ENCODE results near the gene TPCN2.

TPCN2 gene

GRCh38 chr11:69172674-69173073 is 123.9 kb downstream of the TPCN2 start:
- H3K4me3 ChIP-seq (ENCODE audit: insufficient read depth in 1 of 2, low read depth in 1 of 2, low read length in 2 of 2), result no peak overlapping the region
- 0% methylated on average over 1 of the region's 1 CpG for WGBS
- peaks cover 21% of the 10 kb centered on the region for H3K9me3 ChIP-seq (ENCODE audit: control insufficient read depth, low read length)
- no peak overlapping the region for H2BK15ac ChIP-seq (ENCODE audit: low read depth, poor library complexity, severe bottlenecking)
- H3K27me3 ChIP-seq (ENCODE audit: control insufficient read depth in 1 of 2, insufficient read depth in 1 of 2, low read length in 2 of 2), result peaks cover 30 to 47% of the 10 kb centered on the region in 2 experiments
- H3K4me1 ChIP-seq (ENCODE audit: control insufficient read depth, insufficient read depth, low read depth, low read length), result no peaks in the 10 kb centered on the region
- no peak overlapping the region for H2AK5ac ChIP-seq (ENCODE audit: low read length, severe bottlenecking)
- no peak overlapping the region for H3K27ac ChIP-seq (ENCODE audit: low read length, poor library complexity, severe bottlenecking)
- no peak overlapping the region for H3K9ac ChIP-seq (ENCODE audit: low read length)
- no peak for DNase-seq
- no peak overlapping the region for H3K18ac ChIP-seq (ENCODE audit: low read depth in 1 of 2, low read length in 2 of 2)
- no peak overlapping the region for H2BK120ac ChIP-seq (ENCODE audit: low read depth, low read length)
- no peak overlapping the region for H2AFZ ChIP-seq (ENCODE audit: low read depth, low read length)
- H3K14ac ChIP-seq (ENCODE audit: low read length in 2 of 2), result no peak overlapping the region
- H3K23ac ChIP-seq (ENCODE audit: low read length in 2 of 2), result no peak overlapping the region
- no peak overlapping the region for H3K4ac ChIP-seq (ENCODE audit: low read depth in 1 of 2, low read length in 2 of 2)
- no peak overlapping the region for H4K8ac ChIP-seq (ENCODE audit: low read length)
- no peaks in the 10 kb centered on the region for H3K36me3 ChIP-seq (ENCODE audit: control insufficient read depth in 1 of 2, insufficient read depth in 2 of 2, low read depth in 1 of 2, low read length in 2 of 2)
- H2BK5ac ChIP-seq (ENCODE audit: low read depth, low read length, poor library complexity, severe bottlenecking), result no peak overlapping the region
- no peak overlapping the region for H4K91ac ChIP-seq (ENCODE audit: low read length)
- no peaks in the 10 kb centered on the region for H3K79me1 ChIP-seq (replicated peaks; ENCODE audit: low read length, poor library complexity, severe bottlenecking)
- no peak overlapping the region for H3K4me2 ChIP-seq (ENCODE audit: low read length, poor library complexity, severe bottlenecking)
- no peak overlapping the region for H2BK12ac ChIP-seq (ENCODE audit: low read length in 2 of 2)

GRCh38 chr11:69173331-69173730 is 124.6 kb downstream of the TPCN2 start:
- H3K36me3 ChIP-seq (ENCODE audit: control insufficient read depth in 1 of 2, insufficient read depth in 2 of 2, low read depth in 1 of 2, low read length in 2 of 2), result no peaks in the 10 kb centered on the region
- peaks cover 21% of the 10 kb centered on the region for H3K9me3 ChIP-seq (ENCODE audit: control insufficient read depth, low read length)
- H3K4me1 ChIP-seq (ENCODE audit: control insufficient read depth, insufficient read depth, low read depth, low read length), result no peaks in the 10 kb centered on the region
- H3K4me3 ChIP-seq (ENCODE audit: insufficient read depth in 1 of 2, low read depth in 1 of 2, low read length in 2 of 2), result no peak overlapping the region
- no peak overlapping the region for H3K18ac ChIP-seq (ENCODE audit: low read depth in 1 of 2, low read length in 2 of 2)
- no peak overlapping the region for H2BK120ac ChIP-seq (ENCODE audit: low read depth, low read length)
- H4K91ac ChIP-seq (ENCODE audit: low read length), result no peak overlapping the region
- H2AK5ac ChIP-seq (ENCODE audit: low read length, severe bottlenecking), result no peak overlapping the region
- H2BK15ac ChIP-seq (ENCODE audit: low read depth, poor library complexity, severe bottlenecking), result no peak overlapping the region
- no peak overlapping the region for H3K4ac ChIP-seq (ENCODE audit: low read depth in 1 of 2, low read length in 2 of 2)
- no peak overlapping the region for H3K4me2 ChIP-seq (ENCODE audit: low read length, poor library complexity, severe bottlenecking)
- no peak overlapping the region for H2BK5ac ChIP-seq (ENCODE audit: low read depth, low read length, poor library complexity, severe bottlenecking)
- no peak overlapping the region for H2BK12ac ChIP-seq (ENCODE audit: low read length in 2 of 2)
- no peak overlapping the region for H3K9ac ChIP-seq (ENCODE audit: low read length)
- DNase-seq, result no peak
- no peak overlapping the region for H3K14ac ChIP-seq (ENCODE audit: low read length in 2 of 2)
- no peaks in the 10 kb centered on the region for H3K79me1 ChIP-seq (replicated peaks; ENCODE audit: low read length, poor library complexity, severe bottlenecking)
- no peak overlapping the region for H3K27ac ChIP-seq (ENCODE audit: low read length, poor library complexity, severe bottlenecking)
- H3K23ac ChIP-seq (ENCODE audit: low read length in 2 of 2), result no peak overlapping the region
- H2AFZ ChIP-seq (ENCODE audit: low read depth, low read length), result no peak overlapping the region
- H4K8ac ChIP-seq (ENCODE audit: low read length), result no peak overlapping the region
- H3K27me3 ChIP-seq (ENCODE audit: control insufficient read depth in 1 of 2, insufficient read depth in 1 of 2, low read length in 2 of 2), result peaks cover 30 to 43% of the 10 kb centered on the region in 2 experiments
- WGBS, result 92% methylated on average over 3 of the region's 3 CpGs

- H2AFZ ChIP-seq (ENCODE audit: low read depth, low read length), result no peak overlapping the region
- no peak overlapping the region for H2BK120ac ChIP-seq (ENCODE audit: low read depth, low read length)
- no peak overlapping the region for H3K4ac ChIP-seq (ENCODE audit: low read depth in 1 of 2, low read length in 2 of 2)
- no peaks in the 10 kb centered on the region for H3K4me1 ChIP-seq (ENCODE audit: control insufficient read depth, insufficient read depth, low read depth, low read length)
- WGBS, result 95% methylated on average over 8 of the region's 8 CpGs
- no peak overlapping the region for H3K23ac ChIP-seq (ENCODE audit: low read length in 2 of 2)
- H3K27ac ChIP-seq (ENCODE audit: low read length, poor library complexity, severe bottlenecking), result no peak overlapping the region
- no peak overlapping the region for H4K91ac ChIP-seq (ENCODE audit: low read length)
- no peak overlapping the region for H2BK15ac ChIP-seq (ENCODE audit: low read depth, poor library complexity, severe bottlenecking)
- no peak overlapping the region for H3K9ac ChIP-seq (ENCODE audit: low read length)
- no peak overlapping the region for H3K4me3 ChIP-seq (ENCODE audit: insufficient read depth in 1 of 2, low read depth in 1 of 2, low read length in 2 of 2)
- no peak overlapping the region for H3K14ac ChIP-seq (ENCODE audit: low read length in 2 of 2)
- no peak overlapping the region for H3K4me2 ChIP-seq (ENCODE audit: low read length, poor library complexity, severe bottlenecking)
- H2AK5ac ChIP-seq (ENCODE audit: low read length, severe bottlenecking), result no peak overlapping the region
- H3K79me1 ChIP-seq (replicated peaks; ENCODE audit: low read length, poor library complexity, severe bottlenecking), result no peaks in the 10 kb centered on the region
- H3K9me3 ChIP-seq (ENCODE audit: control insufficient read depth, low read length), result peaks cover 21% of the 10 kb centered on the region
- DNase-seq, result no peak
- no peaks in the 10 kb centered on the region for H3K36me3 ChIP-seq (ENCODE audit: control insufficient read depth in 1 of 2, insufficient read depth in 2 of 2, low read depth in 1 of 2, low read length in 2 of 2)
- H2BK12ac ChIP-seq (ENCODE audit: low read length in 2 of 2), result no peak overlapping the region
- no peak overlapping the region for H2BK5ac ChIP-seq (ENCODE audit: low read depth, low read length, poor library complexity, severe bottlenecking)
- no peak overlapping the region for H3K18ac ChIP-seq (ENCODE audit: low read depth in 1 of 2, low read length in 2 of 2)
- H4K8ac ChIP-seq (ENCODE audit: low read length), result no peak overlapping the region
- peaks cover 34 to 45% of the 10 kb centered on the region in 2 experiments for H3K27me3 ChIP-seq (ENCODE audit: control insufficient read depth in 1 of 2, insufficient read depth in 1 of 2, low read length in 2 of 2)
These were observed 125.3 kb downstream of the TPCN2 start for GRCh38 chr11:69173925-69174581.

GRCh38 chr11:69174841-69175240 is 126.1 kb downstream of the TPCN2 start:
- H3K27ac ChIP-seq (ENCODE audit: low read length, poor library complexity, severe bottlenecking), result no peak overlapping the region
- no peak overlapping the region for H4K8ac ChIP-seq (ENCODE audit: low read length)
- H2BK15ac ChIP-seq (ENCODE audit: low read depth, poor library complexity, severe bottlenecking), result no peak overlapping the region
- H3K4ac ChIP-seq (ENCODE audit: low read depth in 1 of 2, low read length in 2 of 2), result no peak overlapping the region
- H3K4me3 ChIP-seq (ENCODE audit: insufficient read depth in 1 of 2, low read depth in 1 of 2, low read length in 2 of 2), result no peak overlapping the region
- H3K79me1 ChIP-seq (replicated peaks; ENCODE audit: low read length, poor library complexity, severe bottlenecking), result no peaks in the 10 kb centered on the region
- no peak overlapping the region for H4K91ac ChIP-seq (ENCODE audit: low read length)
- H3K36me3 ChIP-seq (ENCODE audit: control insufficient read depth in 1 of 2, insufficient read depth in 2 of 2, low read depth in 1 of 2, low read length in 2 of 2), result no peaks in the 10 kb centered on the region
- H3K4me2 ChIP-seq (ENCODE audit: low read length, poor library complexity, severe bottlenecking), result no peak overlapping the region
- H2AK5ac ChIP-seq (ENCODE audit: low read length, severe bottlenecking), result no peak overlapping the region
- peaks cover 35 to 45% of the 10 kb centered on the region in 2 experiments for H3K27me3 ChIP-seq (ENCODE audit: control insufficient read depth in 1 of 2, insufficient read depth in 1 of 2, low read length in 2 of 2)
- H2BK5ac ChIP-seq (ENCODE audit: low read depth, low read length, poor library complexity, severe bottlenecking), result no peak overlapping the region
- H3K18ac ChIP-seq (ENCODE audit: low read depth in 1 of 2, low read length in 2 of 2), result no peak overlapping the region
- no peaks in the 10 kb centered on the region for H3K4me1 ChIP-seq (ENCODE audit: control insufficient read depth, insufficient read depth, low read depth, low read length)
- no peak overlapping the region for H3K9ac ChIP-seq (ENCODE audit: low read length)
- H3K9me3 ChIP-seq (ENCODE audit: control insufficient read depth, low read length), result peaks cover 18% of the 10 kb centered on the region
- no peak overlapping the region for H2BK120ac ChIP-seq (ENCODE audit: low read depth, low read length)
- no peak overlapping the region for H2AFZ ChIP-seq (ENCODE audit: low read depth, low read length)
- DNase-seq, result no peak
- H3K14ac ChIP-seq (ENCODE audit: low read length in 2 of 2), result no peak overlapping the region
- WGBS, result no CpG with 5 or more reads among the region's 2 CpGs
- no peak overlapping the region for H2BK12ac ChIP-seq (ENCODE audit: low read length in 2 of 2)
- H3K23ac ChIP-seq (ENCODE audit: low read length in 2 of 2), result no peak overlapping the region
